Activated T-cell treated with anti-CD3 and anti-CD28 coated beads for 24 hours (primary cell): Measurements from ENCODE around the gene BCORL1.

Experiments used
- DNase-seq: peaks from one replicate; pipeline ENCODE4 v3.0.0-alpha.2; 2020; ENCODE audit warnings: low read depth

BCORL1 gene

DNA sequence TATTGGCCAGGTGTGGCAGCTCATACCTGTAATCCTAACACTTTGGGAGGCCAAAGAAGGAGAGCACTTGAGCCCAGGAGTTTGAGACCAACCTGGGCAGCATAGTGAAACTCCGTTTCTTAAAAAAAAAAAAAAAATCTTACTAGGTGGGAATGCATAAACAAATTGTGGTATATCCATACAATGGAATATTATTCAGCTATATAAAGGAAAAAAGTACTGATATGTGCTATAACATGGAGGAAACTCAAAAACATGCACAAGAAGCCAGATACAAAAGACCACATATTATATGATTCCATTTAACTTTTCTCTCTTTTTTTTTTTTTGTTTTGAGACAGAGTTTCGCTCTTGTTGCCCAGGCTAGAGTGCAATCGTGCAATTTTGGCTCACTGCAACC is 13.5 kb upstream of the BCORL1 start:
- no peak for DNase-seq

DNA sequence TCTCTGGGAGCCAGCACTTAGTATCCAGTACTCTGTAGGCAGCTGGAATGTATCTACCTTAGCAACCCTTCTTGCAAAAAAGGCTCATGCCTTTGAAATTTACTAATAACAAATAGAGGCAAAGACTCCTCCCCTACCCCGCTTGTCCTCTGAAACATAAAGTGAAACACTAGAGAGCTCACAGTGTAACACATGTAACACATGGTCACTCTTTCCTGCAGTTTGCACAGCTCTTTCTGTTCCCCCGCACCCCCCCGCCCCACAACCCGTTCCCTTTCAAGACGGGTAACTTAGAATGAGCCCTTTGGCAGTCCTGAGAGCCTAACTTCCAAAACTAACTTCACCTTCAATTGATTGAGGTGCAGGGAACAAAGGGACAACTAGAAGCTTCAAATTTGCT is 6.0 kb upstream of the BCORL1 start:
- no peak for DNase-seq

DNA sequence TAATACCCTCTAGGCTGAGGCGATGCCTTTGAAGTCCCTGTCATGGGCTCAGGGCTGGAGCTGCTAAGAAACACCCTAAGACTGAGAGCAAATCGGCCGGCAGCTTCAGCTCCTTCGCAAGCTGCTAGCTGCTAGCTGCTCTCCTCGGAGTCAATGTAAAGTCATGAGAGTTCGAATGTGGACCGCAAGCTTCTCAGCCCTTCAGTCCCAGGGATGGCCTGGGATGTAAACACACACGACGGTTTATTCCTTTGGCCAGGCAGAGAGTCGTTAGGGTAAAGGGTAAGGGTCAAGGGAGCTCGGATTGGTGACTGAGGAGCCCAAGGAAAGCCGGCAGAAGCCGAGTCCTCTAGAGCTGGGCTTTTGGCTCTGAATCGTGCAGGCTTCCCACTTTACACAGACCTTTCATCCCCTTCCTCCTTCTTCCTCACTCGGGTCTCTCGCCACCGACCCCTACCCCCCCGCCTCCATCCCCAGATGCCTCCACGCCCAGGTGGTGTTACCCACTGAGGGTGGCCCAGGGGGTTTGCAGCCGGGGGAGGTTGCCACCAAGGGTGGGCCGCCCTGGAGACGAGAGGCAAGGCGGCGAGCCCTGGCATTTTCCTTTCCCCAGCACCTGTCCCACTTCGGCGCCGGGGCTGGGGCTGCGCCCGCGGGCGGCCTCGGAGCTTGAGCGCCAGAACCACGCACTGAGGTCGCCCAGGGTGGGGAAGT is 3.1 kb upstream of the BCORL1 start:
- DNase-seq: no peak

DNA sequence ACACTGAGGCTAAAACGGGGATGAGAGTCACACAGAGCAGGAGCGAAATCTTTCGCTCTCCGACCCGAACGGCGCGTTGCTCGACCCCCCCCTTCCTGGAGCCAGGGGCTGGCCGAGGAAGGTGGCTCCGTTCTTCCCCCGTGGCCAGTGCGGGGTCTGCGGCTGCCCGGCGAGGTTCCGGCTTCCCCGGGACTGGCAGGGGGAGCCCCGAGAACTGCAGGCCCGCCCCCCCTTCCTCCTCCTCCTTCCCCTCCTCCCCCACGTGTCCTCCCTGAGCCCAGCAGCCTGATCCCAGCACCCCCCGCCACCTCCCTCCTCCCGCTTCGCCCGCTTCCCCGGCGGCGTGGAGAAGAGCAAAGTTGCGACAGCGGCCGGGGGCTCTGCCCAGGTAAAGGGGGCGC is 2.4 kb upstream of the BCORL1 start:
- DNase-seq: no peak

DNA sequence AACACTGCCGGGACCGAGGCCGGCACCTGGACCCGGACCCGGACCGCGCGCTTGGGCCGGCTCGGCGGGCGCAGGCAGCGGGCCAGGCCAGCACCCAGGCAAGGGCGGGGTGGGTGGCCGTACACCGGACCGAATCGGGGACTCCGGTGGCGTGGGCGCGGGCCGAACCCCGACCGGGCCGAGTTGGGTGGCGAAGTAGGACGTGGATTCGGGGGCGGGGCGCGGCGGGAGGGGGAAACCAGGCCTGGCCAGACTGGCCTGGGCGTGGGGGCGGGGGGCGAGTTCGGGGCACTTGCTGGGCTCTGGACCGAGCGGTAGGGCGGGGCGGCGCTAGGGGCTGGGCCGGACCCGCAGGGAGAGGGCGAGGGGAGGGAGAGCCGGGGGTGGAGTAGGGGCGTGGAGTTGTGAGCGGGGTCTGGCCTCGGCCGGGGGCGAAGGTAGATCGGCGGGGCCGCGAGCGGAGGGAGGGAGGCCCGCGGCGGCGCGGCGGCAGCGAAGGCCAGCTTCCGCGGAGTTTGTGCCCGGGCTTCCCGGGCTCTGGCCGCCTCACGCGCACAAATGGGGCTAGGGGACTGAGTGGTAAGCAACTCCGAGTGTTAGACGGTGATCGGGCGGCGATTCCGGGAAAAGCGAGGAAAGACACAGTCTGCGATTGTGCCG is 1.8 kb upstream of the BCORL1 start:
- no peak for DNase-seq

DNA sequence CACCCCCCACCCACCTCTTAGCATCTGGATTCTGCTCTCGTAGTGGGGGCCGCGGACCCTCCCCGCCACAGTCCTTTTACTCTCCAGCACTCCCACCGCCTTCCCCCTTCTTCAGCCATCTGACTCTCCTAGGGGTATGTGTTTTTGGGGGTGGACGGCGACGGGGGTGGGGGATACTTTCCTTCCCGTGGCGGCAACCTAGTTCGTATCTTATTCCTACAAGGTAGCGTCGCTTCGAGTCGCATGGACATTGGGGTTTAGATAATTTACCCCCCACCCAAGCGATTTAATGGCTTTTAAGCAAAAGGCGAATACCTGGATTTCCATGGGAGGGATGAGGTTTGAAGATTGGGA is 1.3 kb upstream of the BCORL1 start:
- DNase-seq: no peak

DNA sequence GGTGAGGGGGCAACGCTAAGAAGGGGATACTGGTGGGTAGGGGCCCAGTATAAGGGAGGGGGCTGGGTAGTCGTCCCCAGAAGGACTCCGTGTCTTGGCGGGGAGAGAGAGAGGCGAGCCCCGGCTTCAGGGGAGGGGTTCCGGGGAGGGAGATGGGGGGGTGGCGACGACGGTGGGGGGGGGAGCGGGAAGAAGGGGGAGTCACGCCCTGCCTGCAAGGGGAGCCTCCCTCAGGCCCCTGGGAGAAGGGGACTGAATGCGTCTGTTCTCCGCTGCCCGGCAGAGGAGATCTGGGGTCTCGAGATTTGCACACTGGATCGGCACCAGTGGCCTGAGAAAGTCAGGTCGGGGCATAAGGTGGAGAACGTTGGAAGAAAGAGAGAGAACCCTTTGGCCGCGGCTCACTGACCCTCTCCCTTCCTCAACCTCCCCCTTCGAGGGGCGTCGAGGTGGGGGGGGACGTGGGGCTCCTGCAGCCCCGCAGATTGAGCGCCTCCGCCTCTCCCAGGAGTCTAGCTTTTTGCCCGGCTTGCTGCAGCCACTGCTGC is 609 bp upstream of the BCORL1 start:
- DNase-seq: no peak

DNA sequence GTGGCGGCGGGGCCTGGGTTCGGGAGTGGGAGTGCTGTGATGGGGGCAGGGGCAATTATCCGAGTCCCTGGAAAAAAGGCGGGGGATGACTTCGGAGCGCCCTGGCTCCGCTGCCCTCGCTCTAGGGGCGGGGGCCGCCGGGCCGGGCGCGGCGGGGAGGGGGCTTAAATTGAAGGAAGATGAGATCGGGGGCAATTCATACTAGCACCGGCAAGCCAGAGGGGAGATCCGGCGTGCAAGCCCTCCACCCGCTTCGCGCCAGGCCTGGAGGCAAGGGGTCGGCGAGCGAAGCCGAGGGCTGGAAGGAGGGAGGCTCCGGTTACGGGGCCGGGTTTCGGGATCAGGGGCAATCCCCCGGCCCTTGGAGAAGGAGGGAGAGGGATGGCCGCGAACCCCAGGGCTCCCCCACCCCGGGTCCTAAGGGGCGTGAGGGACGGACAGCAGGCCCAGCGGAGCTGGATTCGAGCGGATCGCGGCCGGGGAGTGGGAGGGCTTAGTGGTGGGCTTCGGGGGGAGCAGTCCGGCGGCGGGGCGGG is 1.2 kb downstream of the BCORL1 start:
- DNase-seq: no peak

DNA sequence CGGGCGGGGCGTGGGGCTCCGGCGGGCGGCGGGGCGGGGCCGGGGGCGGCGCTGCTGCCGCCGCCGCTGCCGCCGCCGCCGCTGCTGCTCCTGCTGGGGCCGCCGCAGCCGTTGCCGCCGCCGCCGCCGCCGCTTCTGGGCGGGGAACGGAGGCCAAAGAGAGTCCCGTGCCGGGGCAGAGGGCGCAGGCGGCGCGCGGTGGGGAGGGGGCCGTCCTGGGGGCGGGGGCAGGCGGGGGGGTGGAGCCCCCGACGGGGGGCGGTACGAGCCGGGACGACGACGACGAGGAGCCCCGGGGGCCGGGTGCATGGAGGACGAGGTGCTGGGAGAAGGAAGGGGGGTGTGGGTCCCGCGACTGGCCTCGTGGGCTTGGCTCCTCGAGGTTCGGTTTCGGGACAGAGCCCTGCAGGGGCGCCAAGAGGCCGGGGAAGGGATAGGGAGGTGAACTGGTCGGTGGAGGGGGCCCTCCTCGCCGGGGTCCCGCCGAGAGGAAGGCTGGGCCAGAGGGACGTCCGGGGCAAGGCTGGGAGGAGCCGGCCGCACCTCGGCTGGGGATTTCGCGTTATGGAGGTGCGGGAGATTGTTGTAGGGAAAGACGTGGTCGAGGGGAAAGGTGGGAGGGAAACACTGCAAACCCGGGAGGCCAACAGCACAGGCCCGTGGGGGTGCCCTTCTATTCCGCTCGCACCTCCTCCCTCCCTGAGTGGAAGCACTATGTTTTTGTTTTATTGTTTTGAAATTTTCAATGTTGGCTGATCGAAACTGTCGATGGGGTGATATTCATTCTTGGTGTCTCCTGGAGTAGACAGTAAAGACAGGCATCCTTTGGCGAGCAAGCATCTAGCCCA is 1.9 kb downstream of the BCORL1 start:
- no peak for DNase-seq

DNA sequence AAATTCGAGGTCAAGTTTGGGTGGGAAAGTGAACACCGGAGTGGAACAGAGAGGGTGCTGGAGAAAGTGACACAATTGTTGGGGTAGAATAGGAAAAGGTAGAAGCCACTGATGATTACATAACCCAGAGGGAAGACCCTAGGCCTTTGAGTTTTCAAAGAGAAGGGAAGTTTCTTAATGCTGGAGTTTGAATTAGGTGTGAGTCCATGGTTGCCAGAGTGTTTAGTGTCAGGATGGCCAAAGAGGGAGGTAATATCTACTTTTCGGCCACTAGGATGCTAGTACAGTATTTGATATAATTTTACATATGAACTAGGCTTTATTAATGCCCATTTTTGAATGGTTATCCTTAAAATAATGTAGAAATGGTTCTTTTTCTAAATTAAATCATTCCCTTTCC is 5.4 kb downstream of the BCORL1 start:
- no peak for DNase-seq

DNA sequence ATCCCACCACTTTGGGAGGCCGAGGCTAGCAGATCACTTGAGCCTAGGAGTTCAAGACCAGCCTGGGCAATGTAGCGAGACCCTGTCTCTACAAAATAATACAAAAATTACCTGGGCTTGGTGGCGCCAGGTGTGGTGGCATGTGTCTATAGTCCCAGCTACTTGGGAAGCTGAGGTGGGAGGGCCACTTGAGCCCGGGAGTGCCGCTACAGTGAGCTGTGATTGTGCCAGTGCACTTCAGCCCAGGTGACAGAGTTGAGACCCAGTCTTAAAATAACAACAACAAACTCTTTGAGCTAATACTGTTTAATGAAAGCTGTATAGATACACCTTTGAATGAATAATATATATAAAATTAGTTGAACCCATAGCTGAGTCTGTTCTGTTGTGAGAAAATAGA is 9.7 kb downstream of the BCORL1 start:
- no peak for DNase-seq

DNA sequence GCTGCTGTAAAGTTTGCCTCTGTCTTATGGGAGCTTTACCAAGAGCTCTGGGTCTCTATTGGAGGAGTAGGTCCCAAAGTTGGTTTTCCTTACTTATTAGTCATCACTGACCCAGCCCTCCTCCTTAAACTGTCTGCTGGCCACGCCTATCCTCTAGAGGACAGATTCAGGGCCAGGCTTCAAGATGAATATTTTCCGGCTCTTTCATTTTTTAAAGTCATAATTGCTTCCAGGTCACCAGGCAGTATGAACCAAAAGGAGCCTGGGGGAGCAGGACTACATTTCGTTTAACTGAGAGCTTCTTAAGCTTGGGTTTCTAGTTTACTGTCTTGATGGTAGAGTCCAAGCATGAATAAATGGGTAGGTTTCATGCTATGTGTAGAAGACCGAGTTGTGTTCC is 13.7 kb downstream of the BCORL1 start:
- no peak for DNase-seq

DNA sequence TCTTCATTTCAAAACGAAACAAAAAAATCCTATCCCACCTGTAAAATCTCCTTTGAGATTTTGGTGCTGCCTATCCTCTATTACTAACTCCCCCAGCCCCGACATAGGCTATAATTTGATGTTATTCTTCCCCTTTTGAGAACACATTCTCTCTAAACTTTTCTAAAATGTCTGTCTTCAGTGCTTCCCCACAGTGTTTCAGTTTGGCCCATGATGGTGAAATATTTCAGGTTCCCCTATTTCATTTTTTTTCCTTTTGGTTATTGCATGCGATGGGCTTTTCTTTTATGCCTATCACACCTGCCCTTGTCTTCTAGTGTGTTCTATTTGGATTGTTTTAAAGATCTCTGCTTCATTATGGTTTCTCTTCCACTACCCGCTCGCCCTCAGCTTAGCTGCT is 14.7 kb downstream of the BCORL1 start:
- DNase-seq: no peak

DNA sequence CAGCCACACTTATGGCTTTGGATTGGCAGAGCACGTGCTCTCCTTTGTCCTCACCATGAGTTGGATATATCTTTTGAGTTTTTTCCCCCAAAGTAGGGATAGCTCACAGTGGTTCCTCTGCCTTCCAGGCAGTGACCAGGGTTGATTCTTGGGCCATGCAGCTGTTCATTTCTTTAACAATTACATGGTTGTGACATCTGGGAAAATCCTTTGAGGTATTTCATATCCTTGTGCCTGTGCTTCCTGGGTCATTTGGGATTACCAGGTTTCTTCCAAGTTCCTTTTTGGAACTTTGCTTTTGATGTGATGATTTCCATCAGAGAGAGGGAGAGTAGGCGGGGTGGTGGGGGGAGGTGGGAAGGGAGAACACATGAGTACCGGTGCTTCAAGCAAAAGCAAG is 15.6 kb downstream of the BCORL1 start:
- DNase-seq: no peak

DNA sequence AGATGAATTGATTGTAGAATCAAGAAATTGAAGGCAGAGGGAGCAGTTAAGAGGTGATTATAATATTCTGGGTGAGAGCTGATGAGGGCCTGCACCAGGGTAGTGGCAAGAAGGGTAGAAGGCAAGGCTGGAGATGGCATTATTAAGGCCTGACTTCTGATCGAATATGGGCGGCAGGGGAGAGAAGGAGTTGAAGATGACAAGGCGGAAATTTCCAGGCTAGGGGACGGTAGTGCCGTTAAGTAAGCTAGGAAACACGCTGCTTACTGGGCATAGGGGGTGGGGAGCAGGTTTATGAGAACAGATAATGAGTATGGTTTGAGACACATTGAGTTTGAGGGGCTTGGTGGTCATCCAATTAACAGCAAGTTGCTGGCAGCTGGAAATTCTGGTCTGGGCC is 19.5 kb downstream of the BCORL1 start:
- DNase-seq: no peak

DNA sequence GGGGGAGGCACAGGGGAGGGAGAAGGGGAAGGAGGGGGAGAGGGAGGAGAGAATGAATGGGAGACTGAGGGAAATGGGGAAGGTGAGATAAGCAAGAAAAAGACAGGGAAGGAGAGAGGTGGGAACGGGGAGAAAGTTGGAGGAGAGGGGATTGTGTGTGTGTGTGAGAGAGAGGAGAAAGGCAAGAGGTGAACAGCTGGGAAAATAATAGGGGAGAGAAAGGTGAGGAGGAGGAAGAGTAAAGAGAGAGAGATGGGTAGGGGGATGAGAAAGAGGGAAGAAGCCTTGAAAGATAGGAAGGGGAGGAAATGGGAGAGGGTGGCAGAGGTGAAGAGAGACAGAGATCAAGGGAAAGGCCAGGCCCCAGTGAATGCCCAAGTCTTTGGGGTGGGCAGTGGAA is 20.1 kb downstream of the BCORL1 start:
- DNase-seq: no peak

DNA sequence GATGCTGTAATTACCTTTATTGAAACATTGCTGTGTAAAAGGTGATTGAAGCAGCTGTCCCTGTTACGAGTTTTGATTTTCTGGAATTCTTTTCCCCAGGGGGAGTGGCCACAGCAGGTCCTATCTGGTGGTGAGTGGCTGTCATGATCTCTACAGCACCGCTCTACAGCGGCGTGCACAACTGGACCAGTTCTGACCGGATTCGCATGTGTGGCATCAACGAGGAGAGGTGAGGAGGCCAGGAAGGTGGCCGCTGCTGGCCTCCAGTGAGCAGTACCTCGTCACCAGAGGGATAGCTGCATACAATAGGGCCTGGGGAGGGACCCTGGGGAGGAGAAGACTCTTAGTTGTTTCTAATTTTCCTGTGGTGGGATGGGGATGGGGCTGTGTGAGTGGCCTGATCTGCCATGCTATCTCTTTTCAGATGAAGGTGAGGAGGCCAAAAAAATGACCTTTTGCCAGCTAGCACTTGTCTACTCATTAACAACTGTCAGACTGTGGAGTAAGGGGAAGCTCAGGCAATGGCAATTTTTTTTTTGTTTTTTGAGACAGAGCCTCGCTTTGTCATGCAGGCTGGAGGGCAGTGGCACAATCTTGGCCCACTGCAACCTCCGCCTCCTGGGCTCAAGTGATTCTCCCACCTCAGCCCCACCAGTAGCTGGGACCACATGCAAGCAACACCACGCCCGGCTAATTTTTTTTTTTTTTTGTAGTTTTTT is 22.8 kb downstream of the BCORL1 start:
- no peak for DNase-seq

DNA sequence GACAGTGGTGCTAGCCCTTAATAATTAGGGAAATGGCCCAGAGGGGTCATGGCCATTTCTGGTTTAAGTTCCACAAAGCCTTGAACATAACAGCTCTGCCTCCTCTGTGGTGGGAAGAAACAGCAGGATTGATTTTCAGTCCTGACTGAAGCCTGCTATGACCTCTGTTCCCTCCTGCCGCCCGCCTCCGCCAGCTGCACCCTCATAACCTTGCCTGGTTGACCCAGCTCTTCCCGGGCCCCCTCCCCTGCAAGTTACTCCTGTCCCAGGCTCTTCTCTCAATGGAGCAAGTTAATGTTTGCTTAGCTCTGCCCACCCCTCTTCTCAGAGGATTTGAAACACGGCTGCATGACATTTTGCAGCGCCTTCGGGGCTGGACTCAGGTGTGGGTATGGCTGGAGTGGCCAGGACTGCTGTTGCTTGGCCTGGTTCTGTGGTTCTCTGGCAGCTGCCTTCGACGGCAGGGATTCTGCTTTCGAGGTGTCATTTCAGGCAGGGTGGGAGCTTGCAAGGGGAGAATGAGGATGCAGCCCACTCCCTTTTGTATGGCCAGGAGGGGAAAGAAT is 27.3 kb downstream of the BCORL1 start:
- DNase-seq: no peak

DNA sequence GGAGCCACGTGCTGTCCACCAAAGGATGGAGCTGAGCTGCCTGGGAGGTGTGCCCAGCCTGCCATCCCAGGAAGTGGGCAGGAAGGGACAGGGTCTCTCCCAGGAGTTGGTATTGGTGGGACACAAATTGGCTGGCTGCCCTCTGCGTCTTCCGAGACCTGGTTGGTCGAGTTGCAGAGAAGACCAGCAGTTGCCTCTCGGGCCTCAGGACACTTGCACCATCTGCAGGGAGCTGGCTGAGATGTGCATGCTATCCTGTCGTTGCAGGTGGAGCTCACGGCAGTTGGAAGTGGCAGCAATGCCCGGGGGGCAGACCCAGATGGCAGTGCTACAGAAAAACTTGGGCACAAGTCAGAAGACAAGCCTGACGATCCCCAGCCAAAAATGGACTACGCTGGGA is 30.2 kb downstream of the BCORL1 start:
- no peak for DNase-seq

DNA sequence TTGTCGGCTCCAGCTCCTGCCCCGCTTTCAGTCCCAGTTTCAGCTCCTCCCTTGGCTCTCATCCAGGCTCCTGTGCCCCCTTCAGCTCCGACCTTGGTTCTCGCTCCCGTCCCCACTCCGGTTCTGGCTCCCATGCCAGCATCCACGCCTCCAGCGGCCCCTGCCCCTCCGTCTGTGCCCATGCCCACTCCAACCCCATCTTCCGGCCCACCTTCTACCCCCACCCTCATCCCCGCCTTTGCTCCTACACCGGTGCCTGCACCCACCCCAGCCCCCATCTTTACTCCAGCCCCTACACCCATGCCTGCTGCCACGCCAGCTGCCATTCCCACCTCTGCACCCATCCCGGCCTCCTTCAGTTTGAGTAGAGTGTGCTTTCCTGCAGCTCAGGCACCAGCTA is 31.2 kb downstream of the BCORL1 start:
- DNase-seq: no peak

DNA sequence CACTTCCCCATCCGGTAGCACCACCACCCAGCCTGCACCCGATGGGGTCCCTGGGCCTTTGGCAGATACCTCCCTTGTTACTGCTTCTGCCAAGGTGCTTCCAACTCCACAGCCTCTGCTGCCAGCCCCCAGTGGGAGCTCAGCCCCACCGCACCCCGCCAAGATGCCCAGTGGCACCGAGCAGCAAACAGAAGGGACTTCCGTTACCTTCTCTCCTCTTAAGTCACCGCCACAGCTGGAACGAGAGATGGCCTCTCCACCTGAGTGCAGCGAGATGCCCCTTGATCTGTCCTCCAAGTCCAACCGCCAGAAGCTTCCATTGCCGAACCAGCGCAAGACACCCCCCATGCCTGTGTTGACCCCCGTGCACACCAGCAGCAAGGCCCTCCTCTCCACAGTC is 31.9 kb downstream of the BCORL1 start:
- no peak for DNase-seq

DNA sequence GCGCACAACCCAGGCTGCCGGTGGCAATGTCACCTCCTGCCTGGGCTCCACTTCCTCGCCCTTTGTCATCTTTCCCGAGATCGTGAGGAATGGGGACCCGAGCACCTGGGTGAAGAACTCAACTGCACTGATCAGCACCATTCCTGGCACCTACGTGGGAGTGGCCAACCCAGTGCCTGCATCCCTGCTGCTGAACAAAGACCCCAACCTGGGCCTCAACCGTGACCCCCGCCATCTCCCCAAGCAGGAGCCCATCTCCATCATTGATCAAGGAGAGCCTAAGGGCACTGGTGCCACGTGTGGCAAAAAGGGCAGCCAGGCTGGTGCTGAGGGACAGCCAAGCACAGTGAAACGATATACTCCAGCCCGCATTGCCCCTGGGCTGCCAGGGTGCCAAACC is 32.3 kb downstream of the BCORL1 start:
- no peak for DNase-seq
